Activated effector memory CD4-positive, alpha-beta T cell treated with Interleukin-2 at 50 U/mL for 16 hours (primary cell): ENCODE results near the gene NPFFR1.
A peak's percentile ranks its signal among the peaks of the same experiment; 100 is the strongest.

Source experiments
- DNase-seq: peaks from one replicate; pipeline ENCODE4 v3.0.0-alpha.2; 2020

NPFFR1 gene, protein sequence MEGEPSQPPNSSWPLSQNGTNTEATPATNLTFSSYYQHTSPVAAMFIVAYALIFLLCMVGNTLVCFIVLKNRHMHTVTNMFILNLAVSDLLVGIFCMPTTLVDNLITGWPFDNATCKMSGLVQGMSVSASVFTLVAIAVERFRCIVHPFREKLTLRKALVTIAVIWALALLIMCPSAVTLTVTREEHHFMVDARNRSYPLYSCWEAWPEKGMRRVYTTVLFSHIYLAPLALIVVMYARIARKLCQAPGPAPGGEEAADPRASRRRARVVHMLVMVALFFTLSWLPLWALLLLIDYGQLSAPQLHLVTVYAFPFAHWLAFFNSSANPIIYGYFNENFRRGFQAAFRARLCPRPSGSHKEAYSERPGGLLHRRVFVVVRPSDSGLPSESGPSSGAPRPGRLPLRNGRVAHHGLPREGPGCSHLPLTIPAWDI

DNA sequence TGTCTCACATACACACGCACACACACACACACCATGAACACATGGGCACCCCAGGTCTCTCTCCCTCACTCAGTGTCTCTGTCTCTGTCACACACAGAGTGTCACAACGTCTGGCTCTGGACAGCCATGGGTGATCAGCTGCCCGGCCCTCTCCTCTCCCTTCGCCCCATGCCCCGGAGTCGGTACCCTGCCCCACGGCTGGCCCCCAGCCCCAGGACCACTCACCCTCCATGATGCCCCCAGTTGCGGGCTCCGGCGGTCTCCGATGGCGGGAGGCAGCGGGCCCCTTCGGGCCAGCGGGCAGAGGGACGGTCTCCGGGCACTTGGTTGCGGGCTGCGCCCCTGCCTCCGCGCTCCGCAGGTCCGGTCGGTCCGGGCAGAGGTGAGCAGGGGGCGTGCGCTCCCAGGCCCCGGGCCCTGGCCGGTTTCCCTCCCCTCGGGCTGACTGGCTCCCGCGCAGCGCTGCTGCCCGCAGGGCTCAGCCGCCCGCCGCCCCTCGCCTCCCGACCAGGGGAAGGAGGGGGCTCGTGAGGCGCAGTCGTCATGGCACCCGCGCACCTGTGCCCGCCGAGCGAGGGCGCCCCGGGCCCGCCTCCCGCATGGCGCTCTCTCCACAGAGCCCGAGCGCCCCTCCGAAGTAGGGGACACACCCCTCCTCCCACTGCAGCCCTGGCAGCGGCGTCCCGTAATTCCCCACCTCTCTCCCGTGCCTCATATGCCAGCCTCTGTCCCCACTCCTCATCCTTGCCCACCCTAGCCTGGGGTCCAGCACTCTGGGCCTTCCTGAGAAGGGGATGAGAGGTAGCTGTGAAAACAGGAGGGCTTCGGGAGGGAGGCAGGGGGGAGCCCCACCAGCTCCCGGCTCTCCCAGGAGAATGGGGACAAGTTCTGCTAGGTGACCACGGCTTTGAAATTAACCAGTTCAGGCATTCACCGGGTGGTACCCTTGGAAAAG, at the start of gene NPFFR1:
Gene NPFFR1 (minus strand): TSS at position 560 of the 955 bp plus-strand sequence. CDS start 328 bp downstream, at position 232.
- DNase-seq = no peak

DNA sequence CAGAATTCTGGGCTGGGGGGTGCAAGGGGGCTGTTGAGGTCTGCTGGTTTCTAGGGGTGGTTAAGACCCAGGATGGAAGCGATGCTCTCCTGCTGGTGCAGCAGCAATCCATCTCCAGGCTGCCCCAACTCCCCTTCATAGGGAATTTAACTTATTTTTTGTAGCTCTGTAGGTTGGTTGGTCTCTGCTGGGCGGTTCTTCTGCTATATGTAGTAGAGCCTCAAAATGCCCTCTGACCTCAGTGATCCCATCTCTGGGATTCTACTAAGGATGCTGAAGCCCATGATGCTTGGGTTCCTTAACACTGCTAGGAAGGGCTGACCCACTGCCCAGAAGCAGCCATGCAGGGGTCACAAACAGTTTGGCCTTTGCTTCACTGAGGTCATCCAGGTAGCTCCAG, 49.5 kb upstream of the NPFFR1 start:
- DNase-seq = no peak

DNA sequence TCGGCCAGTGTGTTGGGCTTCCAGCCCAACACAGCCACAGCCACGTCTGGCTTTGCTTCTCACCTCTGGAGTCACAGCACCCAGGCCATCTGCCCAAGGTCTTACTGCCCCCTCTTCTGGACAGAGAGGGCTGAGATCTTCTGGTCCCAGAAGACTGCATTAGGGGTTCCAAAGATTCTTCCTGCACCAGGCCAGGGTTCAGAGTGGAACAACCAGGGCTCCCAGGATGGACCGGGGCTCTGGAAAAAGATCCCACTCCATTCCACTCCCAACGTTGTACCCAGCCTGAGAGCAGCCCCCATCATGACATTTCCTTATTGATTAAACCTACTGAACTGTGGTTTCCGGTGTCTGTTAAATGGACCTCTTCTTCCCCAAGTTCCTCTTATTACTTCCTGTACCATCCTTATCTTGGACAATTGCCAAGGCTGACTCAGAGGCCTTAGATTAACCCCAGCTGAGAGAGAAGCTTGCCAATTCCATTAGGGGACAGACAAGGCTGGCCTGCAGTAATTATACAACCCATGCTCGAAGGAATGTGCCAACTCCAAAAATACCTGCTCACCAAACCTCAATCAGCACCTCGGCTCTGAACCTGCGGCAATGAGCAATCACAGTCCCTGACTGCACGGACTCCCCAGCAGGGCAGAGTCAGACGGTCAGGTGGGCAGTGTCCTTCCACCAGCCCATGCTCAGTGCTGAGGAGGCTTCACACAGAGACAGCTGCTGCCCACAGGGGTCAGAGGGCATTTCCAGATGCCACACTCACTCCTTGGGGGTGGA, 47.9 kb upstream of the NPFFR1 start:
- no peak for DNase-seq

DNA sequence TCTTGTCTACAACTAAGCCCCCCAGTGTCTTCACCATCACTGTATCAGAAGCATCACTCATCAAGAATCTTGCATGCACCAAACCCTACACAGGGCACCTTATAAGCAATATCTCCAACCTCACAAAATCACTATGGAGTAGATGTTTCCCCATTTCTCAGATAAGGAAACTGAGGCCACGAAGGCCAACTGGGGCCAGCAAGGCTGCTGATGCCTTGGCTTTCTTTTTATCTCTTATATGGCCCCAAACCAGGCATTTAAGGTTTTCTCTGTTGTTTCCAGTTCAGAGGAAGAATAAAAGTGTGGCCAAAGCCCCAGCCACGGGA, 47.3 kb upstream of the NPFFR1 start:
- DNase-seq = no peak

DNA sequence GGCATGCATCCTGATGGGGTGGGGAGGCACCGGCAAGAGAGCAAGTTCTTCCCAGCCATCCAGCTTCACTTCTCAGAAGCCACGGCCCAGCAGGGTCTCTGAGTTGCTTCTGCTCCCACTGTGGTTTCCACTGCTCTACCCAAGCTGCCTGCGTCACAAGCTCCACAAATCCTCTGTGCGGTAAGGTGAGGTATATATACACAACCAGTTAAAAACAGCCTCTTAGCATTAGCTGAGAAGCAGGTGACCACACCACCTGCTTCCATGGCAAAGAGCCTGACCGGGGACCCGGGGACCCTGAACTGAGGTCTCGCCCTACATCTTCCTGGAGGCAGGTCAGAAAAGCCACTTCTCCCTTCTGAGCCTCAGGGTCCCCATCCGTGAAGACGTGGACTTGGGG, 46.9 kb upstream of the NPFFR1 start:
- DNase-seq = no peak

DNA sequence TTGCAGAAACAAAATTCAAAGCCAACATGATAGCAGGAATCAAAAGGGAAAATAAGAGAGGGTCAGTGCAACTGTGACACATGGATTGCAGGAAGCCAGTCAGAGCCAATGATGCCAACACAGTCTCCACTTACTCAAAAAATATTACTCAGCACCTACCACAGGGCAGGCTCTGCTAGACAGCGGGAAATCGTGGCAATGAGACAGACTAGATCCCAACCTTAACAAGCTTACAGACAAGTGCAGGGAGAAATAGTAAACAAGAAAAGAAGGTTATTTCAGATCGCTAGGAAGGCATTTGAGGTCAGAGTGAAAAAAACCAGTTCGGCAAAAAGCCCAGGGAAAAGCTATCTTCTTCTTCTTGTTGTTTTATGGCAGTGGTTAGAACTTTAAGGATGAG, 45.2 kb upstream of the NPFFR1 start:
- DNase-seq = no peak

DNA sequence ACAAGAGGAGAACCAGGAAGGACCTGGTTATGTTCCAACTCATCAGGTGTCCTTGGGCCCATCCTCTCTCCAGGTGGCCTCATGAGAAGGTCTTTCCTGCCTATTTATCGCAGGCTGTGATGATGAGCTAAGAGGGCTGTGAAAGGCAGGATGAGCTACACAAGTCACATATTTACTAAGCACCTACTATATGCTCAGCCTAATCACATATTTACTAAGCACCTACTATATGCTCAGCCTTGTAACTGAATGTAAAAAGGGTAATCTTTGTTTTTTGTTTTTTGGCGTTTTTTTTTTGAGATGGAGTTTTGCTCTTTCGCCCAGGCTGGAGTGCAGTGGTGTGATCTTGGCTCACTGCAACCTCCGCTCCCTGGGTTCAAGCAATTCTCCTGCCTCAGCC, 44.2 kb upstream of the NPFFR1 start:
- no peak for DNase-seq

DNA sequence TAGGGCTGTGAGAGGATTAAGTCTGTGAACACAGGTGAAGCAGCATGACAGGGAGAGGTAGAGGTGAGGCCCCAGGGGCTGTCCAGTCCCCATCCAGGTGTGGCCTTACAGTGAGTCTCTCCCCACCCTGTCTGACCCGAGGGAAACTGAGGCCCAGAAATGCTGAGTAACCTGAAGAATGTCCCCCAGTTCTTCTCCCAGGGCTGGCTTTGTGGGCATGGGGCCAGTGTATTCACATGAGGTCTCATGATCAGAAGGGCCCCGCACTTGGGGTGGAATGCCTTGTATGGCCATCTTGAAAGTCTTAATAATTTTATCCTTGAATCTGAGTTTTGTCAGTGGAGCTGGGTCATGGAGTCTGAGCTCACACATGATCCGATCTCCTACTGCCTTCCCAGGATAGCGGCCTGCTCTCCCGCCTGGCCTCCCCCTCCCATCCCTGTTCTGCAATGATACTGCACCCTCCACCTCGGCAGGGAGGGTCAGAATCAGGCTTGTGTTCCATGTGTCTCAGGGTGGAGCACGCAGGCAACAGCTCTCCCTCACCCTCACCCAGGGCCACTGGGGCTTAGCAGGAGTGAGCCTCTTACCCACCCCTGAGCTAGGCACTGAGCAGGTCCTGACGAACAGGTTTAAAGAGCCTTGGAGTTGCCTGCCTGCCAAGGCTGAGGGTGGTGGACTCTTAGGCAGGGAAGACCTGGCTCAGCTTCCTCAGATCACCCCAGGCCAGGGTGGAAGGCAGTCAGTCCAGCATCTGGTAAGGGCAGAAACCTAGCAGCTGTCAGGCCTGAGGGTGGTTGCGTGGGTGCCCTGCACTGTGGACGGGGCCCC, 41.4 kb upstream of the NPFFR1 start:
- no peak for DNase-seq

DNA sequence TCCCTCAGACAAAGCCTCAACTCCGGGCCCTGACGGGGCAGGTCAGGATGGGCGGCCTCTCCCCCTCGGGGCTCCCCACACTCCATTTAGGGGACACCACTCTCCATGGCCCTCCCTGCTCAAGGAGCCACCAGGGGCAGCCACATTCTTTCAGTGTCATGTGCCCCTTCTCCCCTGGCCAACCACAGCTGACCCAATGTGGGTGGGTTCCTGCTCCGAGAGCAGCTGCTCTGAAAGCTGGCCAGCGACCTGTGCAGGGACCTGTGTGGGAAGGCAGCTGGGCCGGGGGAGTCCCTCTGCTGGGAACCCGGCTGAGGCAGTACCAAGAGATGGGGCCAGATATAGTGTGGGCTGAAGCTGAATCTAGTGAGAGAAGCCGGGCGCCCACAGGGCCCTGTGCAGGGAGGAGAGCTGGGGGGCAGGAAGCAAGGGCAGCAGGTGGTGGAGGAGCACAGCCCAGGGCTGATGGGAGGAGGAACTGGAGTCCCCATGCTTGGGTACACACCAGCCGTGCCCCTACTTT, 40.6 kb upstream of the NPFFR1 start:
- no peak for DNase-seq

DNA sequence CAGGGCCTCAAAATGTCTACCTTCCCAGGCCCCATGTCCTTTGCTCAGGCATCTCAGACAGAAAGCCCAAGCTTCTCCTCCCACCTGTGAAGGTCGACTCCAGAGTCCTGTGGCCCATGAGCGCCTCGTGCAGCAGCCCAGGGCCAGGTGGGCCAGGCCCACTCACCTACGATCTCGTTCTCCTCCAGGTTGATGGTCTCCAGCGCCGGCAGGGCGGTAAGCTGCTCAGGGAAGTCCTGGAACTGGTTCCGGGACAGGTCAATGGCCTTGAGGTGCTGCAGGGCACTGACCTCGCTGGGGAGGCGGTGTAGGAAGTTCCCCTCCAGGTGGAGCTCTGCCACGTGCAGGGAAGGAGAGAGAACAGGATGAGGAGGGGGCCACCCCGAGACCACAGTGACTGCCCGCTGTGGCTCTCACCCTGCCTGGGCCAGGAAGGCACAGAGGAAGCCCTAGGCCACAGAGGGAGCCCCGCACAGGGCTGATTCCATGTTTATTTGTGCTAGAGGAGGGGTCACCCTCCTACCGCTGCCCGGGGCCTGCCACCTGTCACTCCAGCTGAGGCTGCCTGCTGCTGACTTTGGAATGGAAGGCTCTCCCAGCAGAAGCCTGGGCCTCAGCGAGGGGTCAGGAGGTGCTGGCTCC, 40.0 kb upstream of the NPFFR1 start:
- DNase-seq = no peak

DNA sequence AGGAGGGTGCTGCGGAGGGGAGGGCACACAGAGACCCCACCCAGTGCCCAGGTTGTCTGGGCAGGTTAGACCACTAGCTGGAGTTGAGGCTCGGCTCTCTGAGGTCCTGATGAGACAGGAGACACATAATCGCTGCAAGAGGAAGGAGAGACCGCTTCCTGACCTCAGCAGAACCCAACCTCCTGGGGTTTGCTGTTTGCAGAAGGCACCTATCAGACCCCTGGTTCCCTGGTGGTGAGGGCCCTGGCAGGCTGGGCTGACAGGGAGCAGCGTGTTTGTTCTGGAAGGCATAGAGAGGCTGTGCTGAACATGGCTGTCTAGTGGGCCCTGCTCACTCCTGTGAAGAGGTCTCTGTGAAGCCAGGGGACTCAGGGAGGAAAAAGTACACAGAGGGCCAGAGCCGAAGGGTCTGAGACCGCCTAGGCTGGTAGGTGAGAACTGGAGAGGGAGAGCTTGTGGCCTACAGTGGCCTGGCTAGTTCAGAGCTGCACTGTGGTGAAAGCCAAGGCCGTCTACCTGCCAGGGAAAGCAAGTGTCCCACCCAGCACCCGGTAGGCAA, 39.4 kb upstream of the NPFFR1 start:
- DNase-seq = peak; percentile 10

DNA sequence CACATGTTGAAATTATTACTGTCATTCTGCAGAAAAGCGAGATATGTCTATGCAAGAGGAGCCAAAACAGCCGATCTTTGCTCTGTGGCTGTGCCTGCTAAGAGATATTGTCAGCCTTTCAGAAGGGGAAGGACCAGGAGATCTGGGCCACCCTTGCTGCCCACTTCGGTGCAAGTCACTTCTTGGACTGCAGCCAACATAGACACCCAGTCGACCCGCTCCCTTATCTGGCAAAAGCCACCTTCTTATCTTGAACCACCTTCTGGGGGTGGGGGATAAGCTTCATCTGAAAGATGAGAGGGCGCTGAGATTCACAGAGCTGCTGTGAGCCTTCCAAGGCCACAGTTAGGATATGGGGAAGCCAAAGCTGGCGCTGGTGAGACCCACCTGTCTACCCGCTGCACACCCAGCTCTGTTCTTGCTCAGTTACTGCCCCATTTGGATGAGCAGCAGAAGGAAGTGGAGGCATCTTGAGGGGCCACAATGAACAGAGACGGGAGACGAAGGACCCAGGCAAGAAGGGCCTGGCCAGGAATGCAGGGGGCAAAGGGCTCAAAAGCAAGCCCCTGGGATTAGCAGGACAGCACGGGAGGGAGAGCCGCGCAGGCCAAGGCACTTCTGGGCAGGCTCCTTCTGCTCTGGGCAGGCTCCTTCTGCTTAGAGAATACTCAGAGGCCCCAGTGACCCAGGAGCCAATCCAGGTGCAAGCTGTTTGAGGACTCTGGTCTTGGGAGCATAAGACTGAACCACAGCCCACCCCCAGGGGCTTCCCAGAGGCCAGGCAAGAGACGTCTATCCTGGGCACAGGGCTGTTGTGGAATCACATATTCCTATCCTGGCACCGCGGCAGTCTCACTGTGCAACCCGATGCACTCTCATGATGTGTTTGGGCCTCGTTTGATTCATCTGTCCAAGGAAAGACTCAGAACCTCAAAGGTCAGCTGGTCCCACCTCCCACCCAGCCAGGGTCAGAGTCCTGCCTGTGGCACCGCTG, 38.4 kb upstream of the NPFFR1 start:
- no peak for DNase-seq

DNA sequence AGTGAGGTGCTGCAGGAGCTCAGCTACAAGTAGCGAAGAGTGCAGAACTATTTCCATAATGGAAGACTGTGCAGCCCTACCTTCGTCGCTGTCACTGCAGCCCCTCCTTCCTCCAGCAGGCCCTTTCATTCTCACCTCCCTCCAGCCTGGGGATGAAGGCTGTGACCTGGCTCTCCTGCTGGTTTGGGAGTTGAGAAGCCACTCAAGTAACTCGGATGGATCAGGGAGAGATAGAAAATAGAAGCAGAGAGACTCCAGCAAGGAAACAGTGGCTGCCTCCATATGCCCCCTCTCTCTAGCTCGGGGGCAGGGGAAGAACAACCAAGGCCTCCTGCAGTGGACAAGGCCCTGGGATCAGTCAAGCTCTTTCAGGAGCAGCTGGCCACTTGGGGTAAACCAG, 37.4 kb upstream of the NPFFR1 start:
- DNase-seq = no peak

DNA sequence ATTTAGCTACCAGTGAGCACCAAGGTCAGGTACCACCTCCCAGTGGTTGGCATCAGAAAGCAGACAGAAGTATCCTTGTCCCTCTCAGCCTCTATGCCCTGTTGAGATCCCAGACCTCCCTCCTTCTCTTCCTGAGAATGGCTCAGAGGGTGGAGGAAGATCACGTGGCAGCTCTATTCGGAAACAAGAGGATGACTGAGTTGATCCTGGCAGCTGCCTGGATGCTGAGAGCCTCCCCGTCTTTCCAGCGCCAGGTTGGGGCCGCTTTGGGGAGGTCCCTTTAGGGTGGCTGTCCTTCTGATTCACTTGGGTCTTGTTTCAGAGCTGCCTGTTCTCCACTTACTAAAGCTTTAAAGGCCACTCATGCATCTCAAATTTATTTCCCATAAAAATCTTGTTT, 36.9 kb upstream of the NPFFR1 start:
- no peak for DNase-seq

DNA sequence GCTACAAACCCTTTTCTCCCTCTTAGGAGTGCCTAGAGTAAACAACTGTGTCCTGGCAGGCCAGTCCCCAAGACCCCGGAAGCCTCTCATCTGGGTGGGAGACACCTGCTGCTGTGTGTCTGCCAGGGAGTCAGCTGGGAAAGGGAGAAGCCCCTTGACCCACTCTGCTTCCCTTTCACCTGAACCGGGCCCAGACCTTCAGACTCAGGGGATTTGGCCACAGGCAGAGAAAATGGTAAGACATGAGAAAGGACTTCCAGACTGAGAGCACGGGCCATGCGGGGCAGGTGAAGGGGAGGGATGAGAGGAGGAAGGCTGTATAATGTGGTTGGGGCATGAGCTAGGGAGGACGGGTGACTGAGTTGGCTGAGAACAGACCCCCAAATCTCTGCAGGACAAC, 36.0 kb upstream of the NPFFR1 start:
- no peak for DNase-seq

DNA sequence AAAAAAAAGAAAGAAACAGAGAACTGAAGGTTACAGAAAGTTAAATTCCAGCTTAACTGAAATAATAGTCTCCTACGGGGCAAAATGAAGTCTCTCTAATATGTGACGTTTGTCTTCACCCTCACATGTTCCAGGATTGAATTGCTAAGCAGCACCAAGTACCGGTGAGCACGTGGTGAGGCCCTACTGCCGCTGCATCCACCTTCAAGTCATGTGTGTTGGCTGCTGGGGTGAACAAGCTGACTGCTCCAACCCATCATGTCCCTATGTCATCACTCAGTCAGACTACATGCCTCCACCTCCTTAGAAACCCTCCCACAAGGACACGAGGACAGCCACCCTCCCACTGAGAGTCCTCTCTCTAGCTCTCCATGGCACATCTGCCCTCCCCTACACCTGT, 35.4 kb upstream of the NPFFR1 start:
- DNase-seq = no peak

DNA sequence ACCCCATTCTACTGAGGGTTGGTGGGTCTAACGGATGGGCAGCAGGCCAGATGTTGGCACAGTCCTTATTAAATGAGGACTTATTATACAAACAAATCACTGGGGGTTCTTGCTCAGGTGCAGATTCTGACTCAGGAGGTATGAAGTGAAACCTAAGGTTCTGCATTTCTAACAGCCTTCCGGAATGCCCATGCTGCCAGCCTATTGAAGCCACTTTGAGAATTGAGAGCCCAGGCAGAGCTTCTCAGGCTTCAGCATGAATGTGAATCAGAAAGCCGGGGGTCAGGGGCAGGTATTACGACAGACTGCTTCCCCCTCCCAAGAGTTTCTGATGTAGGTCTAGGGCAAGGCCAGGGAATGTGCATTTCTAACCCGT, 34.1 kb upstream of the NPFFR1 start:
- no peak for DNase-seq

DNA sequence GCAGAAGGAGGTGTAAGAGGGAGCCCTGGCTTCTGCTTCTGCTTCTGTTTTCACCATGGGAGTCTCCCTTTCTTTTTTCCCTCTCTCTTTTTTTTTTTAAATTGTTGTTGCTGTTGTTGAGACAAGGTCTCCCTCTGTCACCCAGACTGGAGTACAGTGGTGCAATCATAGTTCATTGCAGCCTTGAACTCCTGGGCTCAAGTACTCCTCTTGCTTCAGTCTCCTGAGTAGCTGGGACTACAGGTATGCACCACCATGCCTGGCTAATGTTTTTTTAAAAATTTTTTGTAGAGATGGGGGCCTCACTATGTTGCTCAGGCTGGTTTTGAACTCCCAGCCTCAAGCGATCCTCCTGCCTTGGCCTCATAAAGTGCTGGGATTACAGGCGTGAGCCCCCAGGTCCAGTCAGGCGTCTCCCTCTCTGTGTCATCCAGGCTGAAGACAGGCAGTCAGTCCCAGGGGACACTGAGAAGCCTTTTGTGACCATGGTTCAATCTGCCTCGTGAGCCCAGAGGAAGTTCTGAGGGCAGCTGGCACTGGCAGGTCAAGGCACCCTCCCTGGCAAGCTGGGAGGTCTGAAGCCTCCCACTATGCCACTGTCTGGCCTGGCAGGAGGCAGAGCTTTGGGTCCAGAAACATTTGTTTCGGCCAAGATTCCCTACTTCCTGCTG, 33.6 kb upstream of the NPFFR1 start:
- DNase-seq = no peak

DNA sequence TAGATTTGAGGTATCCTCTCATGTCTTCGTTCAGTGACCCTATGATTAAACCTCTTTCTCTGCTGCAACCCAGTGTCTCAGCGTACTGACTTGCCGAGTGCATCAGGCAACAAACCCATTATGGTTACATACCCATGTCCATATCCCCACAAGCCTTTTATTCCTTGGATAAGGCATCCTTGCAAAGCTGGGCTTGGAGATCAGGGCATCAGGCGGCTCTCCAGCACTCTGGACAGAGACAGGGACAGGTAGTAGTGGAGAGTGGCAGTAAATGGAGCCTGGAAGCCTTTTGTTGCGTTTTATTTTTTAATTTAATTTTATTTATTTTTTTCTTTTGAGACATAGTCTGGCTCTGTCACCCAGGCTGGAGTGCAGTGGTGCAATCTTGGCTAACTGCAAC, 32.0 kb upstream of the NPFFR1 start:
- DNase-seq = no peak
